Medulla oblongata (tissue), 1 donor: ENCODE results near the gene PAPOLB.

Source experiments
- DNase-seq: peaks from one replicate; pipeline ENCODE4 v3.0.0-alpha.2; 2015; ENCODE audit errors: extremely low spot score

PAPOLB gene

DNA sequence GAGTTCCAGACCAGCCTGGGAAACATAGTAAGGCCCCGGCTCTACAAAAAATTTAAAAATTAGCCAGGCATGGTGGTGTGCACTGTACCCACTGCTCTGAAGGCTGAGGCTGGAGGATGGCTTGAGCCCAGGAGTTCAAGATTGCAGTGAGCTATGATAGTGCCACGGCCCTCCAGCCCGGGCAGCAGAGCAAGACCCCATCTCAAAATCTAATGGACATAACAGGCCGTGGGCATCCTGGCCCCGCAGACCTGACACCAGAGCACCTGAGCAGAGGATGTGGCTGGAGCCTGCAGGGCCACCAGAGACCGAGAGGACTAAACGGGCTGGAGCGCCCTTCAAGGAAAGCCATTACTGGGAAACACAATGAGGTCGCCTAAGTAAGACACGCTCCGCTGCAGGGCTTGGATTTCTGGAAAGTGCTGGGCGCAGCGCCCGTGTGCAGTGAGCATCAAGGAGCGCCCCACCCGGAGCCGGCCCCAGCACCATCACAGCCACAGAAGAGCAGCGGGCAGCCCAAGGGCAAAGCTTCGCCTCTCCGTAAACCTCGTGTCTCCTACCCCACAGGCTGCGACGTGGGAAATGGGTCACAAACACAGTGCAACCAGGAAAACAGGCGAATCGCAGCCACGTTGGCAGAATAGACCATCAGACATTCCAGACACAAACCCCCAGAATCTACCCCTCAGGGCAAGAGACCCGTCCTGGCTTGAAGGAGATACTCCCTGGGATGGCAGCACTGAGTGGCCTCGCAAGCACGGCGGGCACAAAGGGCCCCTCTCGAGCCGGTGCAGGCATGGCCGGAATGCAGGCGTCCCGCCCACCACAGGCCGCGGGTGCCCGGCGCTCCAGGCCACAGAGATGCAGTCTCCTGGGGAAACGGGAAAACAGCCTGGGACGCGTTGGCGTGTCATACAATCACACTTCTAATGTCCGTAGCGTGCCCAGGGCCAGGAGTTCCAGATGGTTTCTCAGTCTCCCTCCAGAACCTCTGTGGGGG lies 16.8 kb upstream of the PAPOLB start:
- peak; percentile 27 for DNase-seq

DNA sequence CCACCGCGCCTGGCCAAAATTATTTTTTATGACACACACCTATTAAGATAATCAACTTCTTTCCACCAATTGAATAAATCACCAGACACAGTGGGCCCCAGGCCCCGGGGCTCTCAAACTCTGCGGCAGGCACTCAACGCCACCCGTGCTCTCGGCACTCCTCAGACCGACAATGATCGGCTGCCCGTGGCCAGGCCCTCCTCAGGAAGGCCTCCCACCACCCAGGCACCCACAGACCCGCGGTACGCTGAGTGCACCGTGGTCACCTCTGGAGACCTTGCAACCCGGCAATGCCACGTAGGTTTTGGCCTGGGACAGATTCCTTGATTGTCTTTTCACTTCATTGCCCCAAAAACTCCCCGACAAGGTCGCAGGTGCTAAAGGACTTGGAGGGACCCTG lies 14.8 kb upstream of the PAPOLB start:
- no peak for DNase-seq

DNA sequence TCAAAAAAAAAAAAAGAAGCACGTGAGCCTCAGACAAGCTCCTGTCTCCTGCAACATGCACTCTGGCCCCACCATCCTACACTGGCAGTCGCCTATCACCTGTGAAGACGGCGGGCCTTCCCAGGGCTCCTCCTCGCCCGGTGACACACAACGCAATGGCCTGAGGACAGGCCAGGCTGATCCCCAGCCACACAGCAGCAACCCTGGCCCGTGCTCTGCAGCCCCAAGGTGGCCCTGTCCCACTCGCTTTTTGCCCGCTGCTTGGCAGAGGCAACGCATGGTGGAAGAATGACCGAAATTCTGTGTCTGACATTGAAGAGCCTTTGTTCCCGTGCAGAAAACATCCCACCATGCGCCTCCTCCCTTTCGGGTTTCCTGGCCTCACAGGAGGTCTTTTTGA lies 13.6 kb upstream of the PAPOLB start:
- DNase-seq = no peak

DNA sequence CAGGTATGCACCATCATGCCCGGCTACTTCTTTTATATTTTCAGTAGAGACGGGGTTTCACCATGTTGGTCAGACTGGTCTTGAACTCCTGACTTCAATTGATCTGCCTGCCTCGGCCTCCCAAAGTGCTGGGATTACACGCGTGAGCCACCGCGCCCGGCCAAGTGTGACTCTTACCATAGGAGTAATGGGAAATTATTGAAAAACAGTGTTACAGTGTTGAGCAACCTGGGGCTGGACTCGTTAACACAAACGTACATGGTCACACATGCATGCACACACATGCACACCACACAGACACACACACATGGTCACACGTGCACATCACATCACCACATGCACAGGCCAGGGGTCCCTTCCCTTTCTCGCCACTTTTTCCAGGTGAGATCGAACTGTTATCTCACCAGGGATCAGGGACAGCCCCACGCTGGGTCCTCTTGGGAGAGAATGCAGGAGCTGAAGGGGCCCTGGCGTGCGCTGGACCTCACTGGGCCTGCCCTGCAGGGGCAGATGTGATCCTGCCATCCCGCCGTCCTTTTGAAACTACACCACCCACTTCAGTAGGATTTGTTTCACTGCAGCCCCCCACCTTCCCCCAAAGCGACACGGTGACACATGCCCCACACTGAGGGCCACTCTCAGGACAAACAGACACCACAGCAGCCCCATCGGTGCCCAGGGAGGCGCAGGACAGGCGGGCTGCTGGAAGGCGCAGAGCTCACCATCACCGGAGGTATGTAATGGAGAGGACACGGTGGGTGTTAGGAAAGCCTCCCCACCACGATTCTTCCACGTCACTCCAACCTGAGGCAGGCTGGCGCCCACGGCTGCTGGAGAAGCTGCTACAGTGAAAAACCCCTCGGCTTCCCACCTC lies 11.5 kb upstream of the PAPOLB start:
- DNase-seq = no peak

DNA sequence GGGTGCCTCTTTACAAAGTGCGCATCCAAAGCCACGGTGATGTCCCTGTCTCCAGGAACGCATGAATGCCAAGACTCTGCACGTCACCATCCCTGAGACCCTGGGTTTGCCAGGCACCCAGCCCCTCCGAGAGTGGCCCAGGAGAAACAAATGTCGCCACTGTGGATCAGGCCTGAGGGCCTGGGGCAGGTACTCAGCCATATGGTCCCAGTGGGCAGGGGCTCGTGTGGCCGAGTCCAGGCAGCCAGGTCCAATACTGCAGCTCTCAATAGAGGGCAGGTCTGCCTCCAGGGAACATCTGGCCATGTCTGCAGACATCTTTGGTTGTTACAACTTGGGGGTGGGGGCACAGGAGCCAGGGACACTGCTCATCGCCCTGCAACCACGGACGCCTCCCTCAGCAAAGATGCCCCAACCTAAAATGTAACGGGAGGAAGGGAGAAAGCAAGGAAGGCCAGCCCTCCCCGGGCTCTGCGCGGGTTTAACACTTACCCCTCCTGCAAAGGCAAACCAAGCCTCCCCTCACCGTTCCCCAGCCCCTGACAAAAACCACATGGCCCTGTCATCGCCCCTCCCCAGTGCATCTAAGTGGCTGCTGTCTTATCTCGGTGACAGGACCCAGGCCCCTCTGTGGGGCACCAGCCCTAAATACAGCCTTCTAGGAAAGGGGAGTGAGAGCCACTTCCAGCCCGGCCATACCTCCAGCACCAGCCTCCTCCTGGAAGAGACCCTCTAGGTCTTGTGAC lies 10.3 kb upstream of the PAPOLB start:
- DNase-seq = no peak

DNA sequence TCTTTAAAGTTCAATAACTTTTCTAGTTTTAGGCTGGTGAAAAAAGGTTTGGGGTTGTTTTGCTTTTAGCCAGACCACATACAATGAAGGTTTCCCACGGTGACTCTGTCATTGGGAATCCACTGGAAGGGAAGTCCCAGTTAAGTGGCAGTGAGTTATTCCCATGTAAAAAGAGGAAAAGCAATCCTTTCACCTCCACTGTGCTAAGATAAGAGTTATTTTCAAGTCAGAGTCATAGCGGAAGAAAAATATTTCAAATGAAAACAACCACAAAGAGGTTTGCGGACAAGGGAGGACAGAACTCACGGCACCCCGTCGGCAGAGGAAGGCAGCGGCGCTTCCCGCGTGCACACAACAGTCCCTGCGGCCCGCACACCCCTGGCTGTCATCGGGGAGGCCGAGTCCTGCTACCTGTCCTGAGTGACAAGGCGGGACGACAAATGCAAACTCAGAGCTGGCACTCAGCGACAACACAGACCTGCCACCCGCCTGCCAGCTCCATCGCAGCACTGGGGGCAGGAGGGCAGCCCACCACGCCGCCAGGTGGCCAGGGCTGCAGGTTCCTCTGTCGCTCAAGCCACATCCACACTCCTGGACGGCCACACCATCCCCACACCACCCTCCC lies 9.3 kb upstream of the PAPOLB start:
- DNase-seq = no peak

DNA sequence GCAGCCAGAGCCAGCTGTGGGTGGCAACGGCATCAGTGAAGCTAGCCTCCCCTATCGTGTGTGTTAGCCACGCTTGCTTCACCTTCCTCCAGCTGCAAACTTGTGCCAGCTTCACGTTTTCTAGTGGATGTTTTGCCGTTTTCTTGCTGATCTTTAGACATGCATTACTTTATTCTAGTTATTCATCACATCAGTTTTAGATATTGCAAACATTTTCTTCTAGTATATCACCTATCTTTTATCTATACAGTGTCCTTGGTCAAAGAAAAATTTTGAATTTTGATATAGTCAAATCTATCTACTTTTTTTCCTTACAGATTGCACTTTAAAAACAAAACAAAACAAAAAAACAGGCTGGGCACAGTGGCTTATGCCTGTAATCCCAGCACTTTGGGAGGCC lies 6.7 kb upstream of the PAPOLB start:
- DNase-seq = no peak

DNA sequence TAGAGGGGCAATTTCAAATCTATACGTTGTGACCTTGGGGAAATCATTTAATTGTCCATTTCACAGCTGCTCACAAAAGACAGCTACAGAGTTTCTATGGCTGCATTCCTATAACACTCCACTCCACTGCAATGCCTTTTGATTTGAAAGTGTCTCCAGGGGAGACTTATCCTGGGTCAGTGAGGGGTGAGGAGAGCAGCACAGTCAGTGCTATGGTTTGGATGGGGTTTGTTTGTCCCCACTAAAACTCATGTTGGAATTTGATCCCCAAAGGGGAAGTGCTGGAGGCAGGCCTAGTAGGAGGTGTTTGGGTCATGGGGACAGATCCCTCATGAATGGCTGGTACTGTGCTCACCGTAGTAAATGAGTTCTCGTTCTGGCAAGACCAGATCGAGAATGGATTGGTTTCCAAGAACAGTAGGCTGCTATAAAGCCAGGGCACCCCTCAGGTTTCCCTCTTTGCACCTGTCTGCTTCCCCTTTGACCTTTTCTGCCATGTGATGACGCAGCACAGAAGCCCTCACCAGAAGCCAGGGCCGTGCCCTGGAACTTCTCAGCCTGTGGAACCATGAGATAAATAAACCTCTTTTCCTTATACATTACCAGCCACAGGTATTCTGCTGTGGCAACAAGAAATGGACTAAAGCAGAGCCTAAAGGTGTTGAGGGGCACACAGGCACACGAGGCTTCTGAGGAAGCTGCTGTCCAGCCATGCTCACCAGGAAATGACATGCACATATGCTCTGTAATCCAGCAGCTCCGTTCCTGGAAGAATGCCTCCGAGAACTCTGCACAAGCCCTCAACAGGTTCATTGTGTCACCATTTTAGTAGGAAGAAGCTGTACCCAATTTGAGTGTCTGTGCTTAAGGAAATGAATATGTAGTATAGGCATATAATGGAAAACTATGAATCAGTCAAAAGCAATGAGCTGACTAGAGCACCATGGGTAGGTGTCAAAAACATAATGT lies 5.0 kb upstream of the PAPOLB start:
- no peak for DNase-seq

DNA sequence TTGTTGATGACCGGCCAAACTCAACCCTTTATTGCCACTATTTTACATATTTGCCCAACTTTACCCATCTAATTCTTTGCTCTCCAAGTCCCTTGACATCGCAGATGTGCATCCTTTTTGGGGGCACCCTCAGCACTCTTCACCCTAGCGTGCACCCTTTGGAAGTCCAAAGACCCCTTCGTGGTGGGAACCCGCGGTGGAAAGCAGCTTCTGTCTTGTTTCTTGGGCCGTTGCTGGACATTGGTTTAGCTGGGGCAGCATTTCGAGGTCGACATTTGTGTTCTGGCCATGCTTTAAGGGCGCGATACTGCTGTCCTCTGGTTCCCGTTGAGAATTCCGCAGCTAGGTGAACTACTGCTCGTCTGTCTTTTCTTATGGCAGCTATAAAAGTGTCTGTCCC lies 326 bp upstream of the PAPOLB start:
- DNase-seq = no peak

DNA sequence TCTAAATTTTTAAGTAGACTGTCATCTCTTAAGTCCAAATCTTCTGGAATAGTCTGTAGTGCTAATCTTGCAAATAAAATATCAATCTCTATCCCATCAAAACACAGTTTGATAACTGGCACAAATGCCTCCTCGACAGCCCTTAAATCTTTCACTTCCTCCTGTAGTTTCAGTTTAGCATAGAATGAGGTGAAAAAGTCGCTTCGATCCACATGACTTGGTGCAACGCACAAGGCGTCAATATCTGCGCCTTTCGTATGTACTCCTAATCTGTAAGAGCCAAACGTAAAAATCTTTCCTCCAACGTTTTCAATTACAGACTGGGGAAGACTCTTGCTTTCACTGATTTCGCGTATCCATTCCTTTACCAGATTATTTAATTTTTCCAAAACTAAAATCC lies 603 bp downstream of the PAPOLB start:
- DNase-seq = no peak

DNA sequence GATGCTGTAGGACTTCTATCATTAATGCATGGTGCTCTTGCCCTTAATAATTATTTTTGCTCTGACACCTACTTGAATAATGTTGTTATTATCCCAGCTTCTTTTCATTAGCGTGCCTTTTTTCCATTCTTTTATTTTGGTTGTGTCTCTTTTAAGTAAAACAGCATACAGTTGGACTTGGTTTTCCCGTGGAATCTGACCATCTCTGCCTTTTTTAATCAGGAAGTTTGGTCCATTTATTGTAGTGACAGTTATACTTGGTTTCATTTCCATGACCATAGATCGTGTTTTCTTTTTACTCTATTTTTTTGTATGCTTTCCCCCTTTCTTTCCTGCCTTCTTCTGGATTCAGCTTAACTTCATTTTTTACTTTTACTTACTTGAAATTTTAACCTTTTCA lies 4.6 kb downstream of the PAPOLB start:
- no peak for DNase-seq

DNA sequence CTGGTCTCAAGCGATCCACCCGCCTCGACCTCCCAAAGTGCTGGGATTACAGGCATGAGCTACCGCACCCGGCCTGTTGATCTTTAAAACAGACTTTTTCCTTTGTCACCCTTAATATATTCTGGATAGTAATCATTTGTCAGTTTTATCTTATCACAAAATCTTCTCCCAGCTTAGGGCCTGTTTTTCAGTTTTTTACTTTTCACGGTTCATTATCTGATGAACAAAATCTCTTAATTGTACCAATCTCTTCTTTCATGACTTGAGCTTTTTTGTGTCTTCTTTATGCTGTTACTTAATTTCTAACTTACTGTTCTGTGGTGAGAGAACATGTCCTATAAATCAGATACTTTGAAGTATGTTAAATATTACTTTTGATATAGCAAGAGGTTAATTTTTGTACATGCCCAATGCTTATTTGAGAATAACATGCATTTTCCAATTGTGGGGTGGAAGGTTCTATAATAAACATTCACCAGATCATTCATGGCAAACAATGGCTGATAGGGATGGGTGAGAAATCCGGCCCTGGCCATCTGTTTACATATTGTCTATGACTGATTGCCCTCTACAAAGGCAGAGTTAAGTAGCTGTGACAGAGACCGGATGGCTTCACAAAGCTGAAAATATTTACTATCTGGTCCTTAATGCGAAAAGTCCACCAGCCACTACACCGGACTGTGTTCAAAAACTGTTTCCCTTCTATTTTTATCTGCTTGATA lies 5.3 kb downstream of the PAPOLB start:
- DNase-seq = no peak

DNA sequence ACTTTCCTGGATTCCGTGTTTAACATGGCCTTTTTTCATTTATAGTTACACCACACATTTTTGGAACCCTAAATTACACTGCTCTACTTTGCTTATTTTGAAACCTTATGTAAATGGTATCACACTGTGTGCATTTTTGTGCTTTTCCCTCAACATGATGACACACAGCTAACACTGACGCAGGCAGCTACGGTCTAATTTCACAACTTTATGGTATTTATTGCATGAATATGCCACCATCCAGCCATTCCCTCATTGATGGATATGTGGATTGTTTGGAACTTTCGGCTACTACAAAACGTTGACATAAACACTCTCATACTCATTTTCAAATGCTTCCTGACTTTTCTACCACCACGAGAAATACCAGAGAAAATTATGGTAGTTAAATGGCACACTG lies 6.9 kb downstream of the PAPOLB start:
- no peak for DNase-seq

DNA sequence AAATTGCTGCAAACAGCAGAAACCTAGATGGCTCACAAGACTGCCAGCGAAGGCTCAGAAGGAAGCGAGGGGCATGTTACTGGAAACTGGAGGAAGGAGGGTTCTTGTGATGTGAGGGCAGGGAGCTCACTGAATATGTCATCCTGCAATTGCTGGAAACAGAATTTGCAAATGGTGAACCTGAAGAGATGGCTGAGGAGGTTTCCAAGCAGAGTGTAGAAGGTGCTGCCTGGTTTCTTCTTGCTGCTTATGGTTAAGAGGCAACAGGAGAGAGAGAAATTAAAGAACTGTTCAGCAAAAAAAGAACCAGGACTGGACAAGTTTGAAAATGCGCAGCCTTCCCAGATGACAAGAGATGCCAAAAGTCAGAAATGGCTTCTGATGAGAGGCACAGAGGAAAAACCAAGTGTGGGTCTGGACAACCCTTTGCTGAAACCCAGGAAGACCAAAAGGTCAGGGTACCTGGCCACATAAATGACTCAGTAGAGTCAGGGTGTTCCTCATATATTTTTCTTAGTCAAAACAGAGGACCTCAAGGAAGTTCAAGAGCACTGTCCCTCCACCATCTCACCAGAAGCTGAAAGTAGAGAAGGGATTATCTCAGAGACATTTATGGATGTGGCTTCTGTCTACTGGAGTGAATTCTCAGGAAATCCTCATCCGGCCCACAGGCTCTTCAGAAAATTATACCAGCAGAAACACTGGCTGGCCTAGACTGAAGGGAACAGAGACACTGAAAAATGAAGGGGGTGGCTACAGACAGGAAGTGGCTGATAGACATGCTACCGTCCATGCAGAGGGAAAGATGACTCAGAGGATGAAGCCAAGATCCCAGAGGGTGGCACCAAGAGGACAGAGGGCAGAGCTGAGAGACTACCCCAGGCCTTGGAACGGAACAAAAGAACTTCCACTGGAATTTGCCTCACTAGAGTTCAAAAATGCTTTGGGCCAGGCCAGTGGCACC lies 10.1 kb downstream of the PAPOLB start:
- DNase-seq = no peak

DNA sequence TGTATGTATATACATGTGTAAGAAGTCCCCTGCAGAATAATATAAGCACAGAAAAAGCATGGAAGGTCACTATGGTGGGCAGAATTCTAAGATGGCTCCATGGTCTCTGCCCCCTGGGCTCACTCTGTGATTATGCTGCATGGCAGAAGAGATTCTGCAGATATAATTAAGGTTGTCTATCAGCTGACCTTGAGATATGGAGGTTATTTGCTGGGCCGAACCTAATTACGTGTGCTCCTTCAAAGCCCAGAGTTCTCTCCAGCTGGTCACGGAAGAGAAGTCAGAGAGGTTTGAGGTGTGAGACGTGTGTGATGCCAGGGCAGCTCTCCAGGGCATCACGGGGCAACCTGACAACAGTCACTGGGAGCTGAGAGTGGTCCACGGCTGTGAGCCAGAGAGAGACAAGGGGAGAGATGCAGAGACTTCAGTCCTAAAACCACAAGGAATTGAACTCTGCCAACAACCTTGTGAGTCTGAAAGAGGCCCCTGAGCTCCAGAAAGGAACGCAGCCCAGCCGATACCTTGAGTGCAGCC lies 11.5 kb downstream of the PAPOLB start:
- DNase-seq = no peak

DNA sequence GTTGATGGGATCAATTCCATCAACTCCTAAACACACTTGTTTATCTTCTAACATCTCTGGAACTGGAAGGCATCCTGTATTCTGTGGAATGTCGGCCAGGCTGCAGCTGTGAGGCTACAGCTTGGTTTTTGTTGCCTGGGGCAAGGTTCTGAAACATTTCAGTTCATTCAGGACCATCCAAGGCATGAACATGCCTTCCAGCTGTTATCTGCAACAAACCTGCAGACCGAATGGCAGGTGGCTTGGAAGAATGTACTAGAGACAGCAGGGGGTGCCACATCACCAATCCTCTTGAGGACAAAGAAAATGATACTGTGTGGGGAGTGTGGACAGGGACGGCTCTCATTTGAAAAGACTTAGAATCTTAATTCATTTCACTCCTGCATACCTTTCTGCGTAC lies 12.4 kb downstream of the PAPOLB start:
- DNase-seq = peak; percentile 77

DNA sequence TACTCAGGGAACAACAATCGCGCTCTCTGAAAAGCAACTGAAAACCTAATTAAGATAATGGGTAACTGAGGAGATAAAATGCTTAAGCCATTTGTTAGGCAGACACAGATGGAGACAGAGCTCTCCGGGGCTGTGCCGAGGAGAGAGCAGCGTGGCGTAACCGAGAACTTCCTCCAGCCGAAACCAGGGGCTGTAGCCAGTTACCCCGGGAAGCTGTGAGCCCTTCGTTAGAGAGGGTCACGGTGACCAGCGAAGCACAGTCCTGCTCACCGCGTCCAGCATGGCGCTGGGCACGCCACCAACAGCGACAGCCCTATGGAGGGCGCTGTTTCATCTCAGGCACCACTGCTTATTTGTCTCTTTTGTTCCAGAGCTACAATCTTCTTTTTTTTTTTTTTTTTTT lies 16.1 kb downstream of the PAPOLB start:
- peak; percentile 37 for DNase-seq
